ENCODE measurements around the gene EVA1C. TPM values are rescaled to one million over a fixed set of nuclear protein-coding genes. Genes with fewer than 3 reads are reported as not detected.

The EVA1C gene
- total and polyA plus RNA-seq, 2 experiments from 2014 or later, result 4.6 to 6.9 TPM

DNA sequence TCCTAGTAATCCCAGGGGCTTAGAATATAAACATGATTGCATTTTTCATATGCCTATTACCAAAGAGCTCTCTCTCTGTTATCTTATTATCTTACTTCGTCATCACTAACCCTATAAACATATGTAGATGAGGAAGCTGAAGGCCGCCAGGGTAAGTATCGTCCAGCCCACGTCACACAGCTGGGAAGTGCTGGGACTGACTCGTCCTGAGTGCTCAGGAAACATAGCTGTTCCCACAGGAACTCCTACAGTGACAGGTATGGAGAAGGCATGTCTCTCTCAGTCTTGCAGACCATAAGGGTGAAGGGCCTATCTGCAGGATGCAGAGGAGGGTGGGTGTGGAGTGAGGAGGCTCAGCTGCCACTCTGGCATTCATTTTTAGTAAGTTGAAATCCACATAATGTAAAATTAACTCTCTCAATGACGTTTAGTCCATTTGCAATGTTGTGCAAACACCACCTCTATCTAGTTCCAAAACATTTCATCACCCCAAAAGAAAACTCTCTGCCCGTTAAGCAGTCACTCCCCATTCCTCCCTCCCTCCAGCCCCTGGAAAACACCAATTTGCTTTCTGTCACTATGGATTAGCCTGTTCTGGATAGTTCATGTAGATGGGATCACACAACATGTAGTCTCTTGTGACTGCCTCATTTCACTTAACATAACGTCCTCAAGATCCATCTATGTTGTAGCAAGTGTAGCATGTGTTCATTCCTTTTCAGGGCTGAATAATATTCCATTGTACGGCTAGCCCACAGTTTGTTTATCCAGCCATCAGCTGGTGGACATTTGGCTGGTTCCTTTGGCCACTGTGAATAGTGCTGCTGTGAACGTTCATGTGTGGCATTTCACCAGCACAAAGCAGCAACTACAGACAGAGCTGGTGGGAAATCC is 104.5 kb downstream of the EVA1C start (continued):
- TF ChIP-seq, protein P1, sequence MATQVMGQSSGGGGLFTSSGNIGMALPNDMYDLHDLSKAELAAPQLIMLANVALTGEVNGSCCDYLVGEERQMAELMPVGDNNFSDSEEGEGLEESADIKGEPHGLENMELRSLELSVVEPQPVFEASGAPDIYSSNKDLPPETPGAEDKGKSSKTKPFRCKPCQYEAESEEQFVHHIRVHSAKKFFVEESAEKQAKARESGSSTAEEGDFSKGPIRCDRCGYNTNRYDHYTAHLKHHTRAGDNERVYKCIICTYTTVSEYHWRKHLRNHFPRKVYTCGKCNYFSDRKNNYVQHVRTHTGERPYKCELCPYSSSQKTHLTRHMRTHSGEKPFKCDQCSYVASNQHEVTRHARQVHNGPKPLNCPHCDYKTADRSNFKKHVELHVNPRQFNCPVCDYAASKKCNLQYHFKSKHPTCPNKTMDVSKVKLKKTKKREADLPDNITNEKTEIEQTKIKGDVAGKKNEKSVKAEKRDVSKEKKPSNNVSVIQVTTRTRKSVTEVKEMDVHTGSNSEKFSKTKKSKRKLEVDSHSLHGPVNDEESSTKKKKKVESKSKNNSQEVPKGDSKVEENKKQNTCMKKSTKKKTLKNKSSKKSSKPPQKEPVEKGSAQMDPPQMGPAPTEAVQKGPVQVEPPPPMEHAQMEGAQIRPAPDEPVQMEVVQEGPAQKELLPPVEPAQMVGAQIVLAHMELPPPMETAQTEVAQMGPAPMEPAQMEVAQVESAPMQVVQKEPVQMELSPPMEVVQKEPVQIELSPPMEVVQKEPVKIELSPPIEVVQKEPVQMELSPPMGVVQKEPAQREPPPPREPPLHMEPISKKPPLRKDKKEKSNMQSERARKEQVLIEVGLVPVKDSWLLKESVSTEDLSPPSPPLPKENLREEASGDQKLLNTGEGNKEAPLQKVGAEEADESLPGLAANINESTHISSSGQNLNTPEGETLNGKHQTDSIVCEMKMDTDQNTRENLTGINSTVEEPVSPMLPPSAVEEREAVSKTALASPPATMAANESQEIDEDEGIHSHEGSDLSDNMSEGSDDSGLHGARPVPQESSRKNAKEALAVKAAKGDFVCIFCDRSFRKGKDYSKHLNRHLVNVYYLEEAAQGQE (IDR thresholded peaks at IDR 0.05; ENCODE audit: unreplicated experiment), result no peak
- no peak for TF ChIP-seq ZNF331 (CRISPR knock-in tag; IDR thresholded peaks at IDR 0.05; ENCODE audit: low read depth)
- no peak for TF ChIP-seq STAT1 (IDR thresholded peaks at IDR 0.05; ENCODE audit: unreplicated experiment)

DNA sequence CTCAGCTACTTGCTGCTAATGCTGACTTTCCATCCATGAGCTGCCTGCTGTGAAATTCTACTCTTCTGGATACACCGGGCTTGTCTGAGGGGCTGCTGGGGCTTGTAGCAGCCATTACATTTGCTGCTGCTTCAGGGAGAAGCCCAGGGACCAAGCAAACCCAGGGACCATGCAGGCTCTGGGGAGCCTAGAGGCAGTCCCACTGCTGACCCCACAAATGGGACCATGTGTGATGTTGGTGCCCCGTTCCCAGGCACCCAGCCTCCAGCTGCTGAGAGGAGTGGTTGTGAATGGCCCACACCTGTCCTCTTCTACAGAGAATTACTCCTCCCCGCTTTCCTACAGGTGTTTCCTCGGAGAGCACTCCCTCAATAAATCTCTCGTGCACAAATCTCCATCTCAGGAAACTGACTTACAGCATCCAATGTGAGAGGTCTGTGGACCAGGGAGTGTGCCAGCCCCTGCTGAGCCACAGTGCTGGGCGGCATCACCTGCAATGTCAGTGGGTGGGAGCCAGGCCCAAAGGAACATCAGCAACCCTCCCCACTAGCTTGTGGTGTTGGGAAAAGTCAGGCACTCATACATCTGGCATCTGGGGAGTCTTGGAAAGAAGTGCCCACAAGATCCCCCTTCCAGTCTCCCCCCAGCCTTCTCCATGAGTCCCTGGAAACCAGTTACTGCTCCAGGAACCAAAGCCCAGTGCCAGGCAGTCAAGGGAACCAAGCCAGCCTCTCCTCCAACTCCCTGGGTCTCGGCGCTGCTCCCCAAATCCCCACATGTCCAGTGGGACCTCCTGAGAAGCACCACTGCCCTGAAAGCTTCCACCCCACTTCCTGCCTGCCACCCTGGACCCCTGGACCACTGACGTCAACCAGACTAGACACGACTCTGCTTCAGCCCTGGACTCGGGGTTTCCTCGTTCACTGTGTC is 107.7 kb downstream of the EVA1C start:
- H3K4me2 ChIP-seq, result no peak overlapping the region
- H3K27ac Mint-ChIP-seq, result no peak overlapping the region

More for the DNA sequence above, 107.7 kb downstream of the EVA1C start:
- Histone ChIP-seq H3K27ac (ENCODE audit: low read depth) (no peak overlapping the region), H3K36me3 (ENCODE audit: insufficient read depth) (no peaks in the 10 kb centered on the region), H4K20me1 (replicated peaks; ENCODE audit: insufficient read depth) (no peaks in the 10 kb centered on the region), H2AFZ (no peak overlapping the region), H3K4me3 (no peak overlapping the region), H3F3A (replicated peaks; ENCODE audit: low read depth) (peaks cover 15% of the 10 kb centered on the region), H3K27me3 (ENCODE audit: insufficient read depth) (no peaks in the 10 kb centered on the region), H3K79me2 (replicated peaks; ENCODE audit: insufficient read depth) (no peaks in the 10 kb centered on the region), H3K4me1 (ENCODE audit: insufficient read depth) (peaks cover 19% of the 10 kb centered on the region), H3K9me2 (ENCODE audit: insufficient read depth) (0 out of 2 replicates have a peak, but pooled peaks cover 5% of the 10 kb centered on the region)
- Mint-ChIP-seq H3K9me3 (peaks cover 7% of the 10 kb centered on the region), H3K4me3 (no peak overlapping the region), H3K36me3 (ENCODE audit: low read depth) (no peaks in the 10 kb centered on the region; the same call in 2 of the 3 replicates), H3K27me3 (ENCODE audit: insufficient read depth, low read depth, poor library complexity) (no peaks in the 10 kb centered on the region), H3K4me1 (peaks cover 26% of the 10 kb centered on the region)
- no peak for DNase-seq (ENCODE audit: low spot score)
- no peak for ATAC-seq
- no peak for TF ChIP-seq ZNF114 (CRISPR knock-in tag; IDR thresholded peaks at IDR 0.05)
- no peak for TF ChIP-seq JUNB (IDR thresholded peaks at IDR 0.05; ENCODE audit: unreplicated experiment)
- no peak for TF ChIP-seq POLR2AphosphoS5 (IDR thresholded peaks at IDR 0.05; ENCODE audit: low read depth)
- no peak for TF ChIP-seq EZH2phosphoT487 (IDR thresholded peaks at IDR 0.05; ENCODE audit: unreplicated experiment)
- TF ChIP-seq, protein P1 (IDR thresholded peaks at IDR 0.05; ENCODE audit: unreplicated experiment), result no peak
- TF ChIP-seq EZH2 (IDR thresholded peaks at IDR 0.05; ENCODE audit: low read depth, unreplicated experiment), result no peak
- TF ChIP-seq, protein P2, sequence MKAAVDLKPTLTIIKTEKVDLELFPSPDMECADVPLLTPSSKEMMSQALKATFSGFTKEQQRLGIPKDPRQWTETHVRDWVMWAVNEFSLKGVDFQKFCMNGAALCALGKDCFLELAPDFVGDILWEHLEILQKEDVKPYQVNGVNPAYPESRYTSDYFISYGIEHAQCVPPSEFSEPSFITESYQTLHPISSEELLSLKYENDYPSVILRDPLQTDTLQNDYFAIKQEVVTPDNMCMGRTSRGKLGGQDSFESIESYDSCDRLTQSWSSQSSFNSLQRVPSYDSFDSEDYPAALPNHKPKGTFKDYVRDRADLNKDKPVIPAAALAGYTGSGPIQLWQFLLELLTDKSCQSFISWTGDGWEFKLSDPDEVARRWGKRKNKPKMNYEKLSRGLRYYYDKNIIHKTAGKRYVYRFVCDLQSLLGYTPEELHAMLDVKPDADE (IDR thresholded peaks at IDR 0.05), result no peak
